ENCODE results near the gene RIMS4. TPM values are rescaled to one million over a fixed set of nuclear protein-coding genes. Genes with fewer than 3 reads are reported as not detected.

RIMS4 gene
- polyA plus RNA-seq, 1 donor, result 7.6 TPM

GRCh38 chr20:44743080-44743701, 67.2 kb downstream of the RIMS4 start:
- DNase-seq (ENCODE audit: low read depth), result no peak

DNA sequence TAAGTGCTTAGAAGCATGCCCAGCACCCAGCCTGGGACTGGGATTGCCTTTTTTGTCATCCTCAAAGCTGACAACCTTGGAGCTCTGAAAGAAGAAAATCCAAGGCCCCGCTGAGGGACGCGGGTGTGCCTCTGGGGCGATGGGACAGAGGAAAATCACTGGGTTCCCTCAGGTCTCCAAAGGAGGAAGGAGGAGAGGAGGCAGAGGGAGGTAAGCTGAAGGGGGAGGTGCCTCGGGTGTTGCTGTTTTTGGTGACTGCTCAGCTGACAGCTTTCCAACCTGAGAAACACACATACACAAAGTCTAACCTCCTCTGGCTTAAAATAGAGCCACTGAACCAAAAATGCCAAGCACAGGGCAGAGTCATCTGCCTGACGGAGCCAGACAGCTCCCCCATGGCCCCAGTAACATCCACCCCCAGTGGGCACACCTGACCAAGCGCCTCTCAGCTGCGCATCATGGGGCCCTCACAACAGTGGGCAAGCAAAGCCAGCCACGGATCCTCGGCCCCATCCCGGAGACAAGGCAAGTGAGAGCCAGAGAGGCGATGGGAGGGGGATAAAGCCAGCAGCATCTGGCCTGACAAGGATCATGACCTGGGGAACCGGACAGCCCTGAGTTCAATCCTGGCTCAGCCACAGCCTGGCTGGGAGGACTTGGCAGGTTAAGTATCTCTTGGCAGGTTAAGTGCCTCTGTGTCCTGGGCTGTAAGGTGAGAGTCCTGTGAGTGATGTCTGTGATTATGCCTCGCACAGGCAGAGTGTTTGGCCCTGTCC, 67.9 kb downstream of the RIMS4 start:
- DNase-seq (ENCODE audit: low read depth), result no peak

GRCh38 chr20:44739942-44740341, 70.4 kb downstream of the RIMS4 start:
- DNase-seq (ENCODE audit: low read depth), result no peak

- DNase-seq (ENCODE audit: low read depth), result peak; percentile 41
Observed at GRCh38 chr20:44738813-44739477, 71.4 kb downstream of the RIMS4 start.

DNA sequence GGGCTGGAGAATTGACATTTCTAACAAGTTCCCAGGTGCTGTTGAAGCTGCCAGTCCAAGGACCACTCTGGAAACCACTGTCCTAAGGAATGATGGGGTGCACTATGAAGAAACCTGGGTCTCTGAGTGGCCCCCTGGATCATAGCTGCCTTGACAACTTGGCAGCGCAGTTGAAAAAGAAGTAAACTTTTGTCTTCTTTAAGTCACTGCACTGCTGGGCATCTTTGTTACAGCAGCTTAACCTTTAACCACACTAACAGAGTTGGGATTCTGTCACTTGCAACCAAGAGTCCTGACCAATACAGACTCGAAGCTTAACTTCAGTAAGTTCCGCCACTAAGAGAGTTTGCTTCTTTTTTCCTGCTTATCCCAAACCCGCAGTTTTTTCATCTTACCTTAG, 73.2 kb downstream of the RIMS4 start:
- DNase-seq (ENCODE audit: low read depth), result no peak

DNA sequence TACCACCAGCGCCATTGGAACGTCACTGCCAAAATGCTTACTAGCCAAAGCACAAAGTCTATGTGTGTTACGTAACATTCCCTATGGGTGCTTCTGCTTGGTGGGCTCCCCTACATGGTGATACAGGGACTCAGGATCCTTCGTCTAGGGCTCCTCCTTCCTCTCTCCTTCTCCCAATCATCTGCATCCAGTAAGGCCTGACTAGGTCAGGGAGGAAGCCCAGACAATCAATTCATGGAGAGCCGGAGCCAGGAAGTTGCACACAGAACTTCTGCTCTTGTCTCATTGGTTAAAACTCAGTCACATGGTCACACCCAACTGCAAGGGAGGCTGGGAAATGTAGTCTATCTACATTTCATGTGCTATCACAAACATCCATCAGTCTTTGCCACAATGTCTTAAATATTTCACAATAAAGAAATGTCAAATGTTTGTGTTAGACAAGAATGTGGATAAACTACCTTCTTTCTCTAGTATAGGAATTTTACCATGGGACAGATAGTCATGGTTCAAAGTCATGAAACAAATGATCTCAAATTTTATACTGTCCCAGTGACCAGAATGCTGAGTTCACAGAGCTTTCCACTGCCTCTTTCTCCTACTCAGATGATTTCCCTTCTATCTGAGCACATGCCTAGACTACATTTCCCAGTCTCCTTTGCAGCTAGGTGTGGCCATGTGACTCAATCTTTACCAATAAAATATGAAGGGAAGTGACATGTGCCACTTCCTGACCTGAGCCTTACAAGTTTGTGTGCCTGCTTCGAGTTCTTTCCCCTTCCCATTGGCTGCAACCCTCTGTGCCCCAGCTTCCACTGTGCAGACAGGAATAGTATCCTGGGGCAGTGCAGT, 74.0 kb downstream of the RIMS4 start:
- DNase-seq (ENCODE audit: low read depth), result peak; percentile 63

- no peak for DNase-seq (ENCODE audit: low read depth)
Observed at GRCh38 chr20:44735816-44736169, 74.6 kb downstream of the RIMS4 start.

DNA sequence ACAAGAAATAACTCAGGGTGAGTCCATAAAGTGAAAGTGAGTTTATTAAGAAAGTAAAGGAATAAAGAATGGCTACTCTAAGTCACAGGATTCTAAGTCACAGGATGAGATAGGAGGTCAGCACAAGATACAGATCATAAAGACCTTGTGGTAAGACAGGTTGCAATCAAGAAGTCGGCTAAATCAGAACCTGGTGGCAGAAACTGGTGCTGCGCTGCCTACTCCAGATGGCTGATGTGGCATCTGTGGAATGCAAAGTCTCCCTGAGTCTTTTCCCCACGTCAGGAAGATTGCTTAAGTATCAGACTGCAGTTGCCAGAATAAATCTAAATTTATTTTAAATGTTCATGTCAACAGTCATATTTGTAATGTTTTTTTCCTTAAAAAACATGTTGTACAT, 75.4 kb downstream of the RIMS4 start:
- DNase-seq (ENCODE audit: low read depth), result no peak

- DNase-seq (ENCODE audit: low read depth), result peak; percentile 41
Observed at GRCh38 chr20:44733341-44734069, 76.8 kb downstream of the RIMS4 start.

- no peak for DNase-seq (ENCODE audit: low read depth)
Observed at GRCh38 chr20:44732327-44732726, 78.0 kb downstream of the RIMS4 start.

- DNase-seq (ENCODE audit: low read depth), result no peak
Observed at GRCh38 chr20:44731657-44732056, 78.7 kb downstream of the RIMS4 start.

- DNase-seq (ENCODE audit: low read depth), result no peak
Observed at GRCh38 chr20:44730441-44730840, 79.9 kb downstream of the RIMS4 start.

GRCh38 chr20:44728801-44729443, 81.4 kb downstream of the RIMS4 start:
- DNase-seq (ENCODE audit: low read depth), result no peak

DNA sequence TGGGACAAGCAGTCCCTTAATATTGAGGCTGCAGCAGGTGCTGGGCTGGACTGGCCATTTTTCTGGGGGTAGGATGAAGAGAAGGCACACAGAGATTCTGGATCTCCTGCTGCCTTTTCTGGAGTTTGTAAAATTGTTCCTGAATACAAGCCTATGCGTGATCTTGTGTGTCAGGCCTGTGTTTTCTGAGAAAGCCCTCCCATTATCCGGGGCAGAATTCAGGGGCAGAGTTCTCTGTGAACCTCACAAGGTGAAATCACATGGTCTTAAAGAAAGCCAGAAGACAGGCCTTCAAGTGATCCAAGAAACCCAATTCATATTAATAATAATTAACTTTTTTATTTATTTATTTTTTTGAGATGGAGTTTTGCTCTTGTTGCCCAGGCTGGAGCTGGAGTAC, 82.7 kb downstream of the RIMS4 start:
- no peak for DNase-seq (ENCODE audit: low read depth)

GRCh38 chr20:44727039-44727438, 83.3 kb downstream of the RIMS4 start:
- DNase-seq (ENCODE audit: low read depth), result no peak

GRCh38 chr20:44725837-44726236, 84.5 kb downstream of the RIMS4 start:
- no peak for DNase-seq (ENCODE audit: low read depth)

GRCh38 chr20:44724423-44725091, 85.8 kb downstream of the RIMS4 start:
- no peak for DNase-seq (ENCODE audit: low read depth)

GRCh38 chr20:44723798-44724362, 86.5 kb downstream of the RIMS4 start:
- DNase-seq (ENCODE audit: low read depth), result no peak

- no peak for DNase-seq (ENCODE audit: low read depth)
Observed at GRCh38 chr20:44723391-44723790, 87.0 kb downstream of the RIMS4 start.

- no peak for DNase-seq (ENCODE audit: low read depth)
Observed at GRCh38 chr20:44722990-44723389, 87.4 kb downstream of the RIMS4 start.

Data from forelimb muscle (tissue), 1 donor.